SK-N-MC (cell line): ENCODE data around the gene HRH1.

ENCODE experiments used
- EZH2 ChIP-seq: fragments of 200-600 bp; sonication (generic); IDR thresholded peaks from one replicate; pipeline ENCODE4 v1.6.1; 2017; ENCODE audit warnings: antibody characterized with exemption
- POLR2AphosphoS5 ChIP-seq: IDR thresholded peaks from 2 replicates; pipeline ENCODE4 v1.6.1; 2012; ENCODE audit warnings: mild to moderate bottlenecking, low read depth, low read length, borderline replicate concordance

DNA sequence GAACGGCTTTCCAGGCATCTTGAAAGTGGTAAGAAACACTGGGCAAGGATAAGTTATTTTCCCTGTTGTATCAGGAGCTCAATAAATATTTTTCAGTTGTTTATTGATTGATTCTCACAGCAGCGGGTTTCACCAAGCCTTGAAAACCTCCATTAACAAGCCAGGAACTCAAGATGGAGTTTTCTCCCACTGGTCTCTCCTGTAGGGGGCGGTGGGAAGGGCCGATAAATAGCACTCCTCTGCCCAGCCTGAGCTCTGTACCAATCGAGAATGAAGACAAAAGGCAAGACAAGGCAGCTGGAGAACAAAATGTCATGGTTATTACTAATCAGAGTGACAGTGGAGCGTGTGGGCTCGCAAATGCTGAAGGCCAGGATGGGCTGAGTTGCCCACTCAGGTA, 7.4 kb downstream of the HRH1 start:
- TF ChIP-seq EZH2 (no peak), POLR2AphosphoS5 (no peak)
